Hepatocyte (in vitro differentiated cells): ENCODE data around the gene CBLB.

ENCODE experiments used
- EZH2 ChIP-seq: fragments of 200-600 bp; sonication (generic); IDR thresholded peaks from 2 replicates; pipeline ENCODE4 v1.6.1; 2016; ENCODE audit warnings: antibody characterized with exemption, mild to moderate bottlenecking, borderline replicate concordance
- EZH2phosphoT487 ChIP-seq: fragments of 200-600 bp; sonication (generic); IDR thresholded peaks from one replicate; pipeline ENCODE4 v1.6.1; 2018; ENCODE audit warnings: antibody characterized with exemption, mild to moderate bottlenecking, low read depth, moderate library complexity; ENCODE audit not compliant: unreplicated experiment, severe bottlenecking
- TF ChIP-seq, protein P1 (sequence below): fragments of 200-600 bp; sonication (generic); IDR thresholded peaks from 2 replicates; pipeline ENCODE4 v1.5.1; 2016; ENCODE audit warnings: antibody characterized with exemption, mild to moderate bottlenecking; ENCODE audit not compliant: poor library complexity

DNA sequence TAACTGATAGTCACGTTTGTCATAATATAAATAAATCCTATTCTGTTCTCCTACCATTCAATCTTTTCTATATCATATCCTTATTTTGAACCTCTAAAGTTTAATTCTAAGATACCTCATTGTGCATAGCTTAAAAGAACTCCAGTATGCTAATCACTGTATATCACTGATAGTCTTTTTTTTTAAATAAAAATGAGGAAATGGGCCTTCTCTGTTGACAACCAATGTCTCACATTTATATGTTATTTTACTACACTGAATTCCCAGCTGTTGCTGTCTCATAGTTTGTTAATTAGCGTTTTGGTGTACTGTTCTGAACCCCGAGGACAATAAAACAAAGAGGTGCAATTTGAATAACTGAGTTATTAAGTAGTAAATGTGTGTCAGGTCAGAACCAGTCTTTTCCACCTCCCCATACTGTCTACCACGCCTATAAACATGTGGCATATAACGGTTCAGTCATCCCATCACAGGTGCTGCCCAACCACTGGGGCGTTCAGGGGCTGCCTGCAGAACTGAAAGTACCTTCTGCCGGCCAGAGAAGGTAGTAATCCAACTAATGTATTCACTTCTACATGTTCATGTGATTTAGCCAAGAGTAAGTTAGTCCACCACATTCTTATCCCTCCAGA lies 14.9 kb downstream of the CBLB start:
- TF ChIP-seq, protein P1, sequence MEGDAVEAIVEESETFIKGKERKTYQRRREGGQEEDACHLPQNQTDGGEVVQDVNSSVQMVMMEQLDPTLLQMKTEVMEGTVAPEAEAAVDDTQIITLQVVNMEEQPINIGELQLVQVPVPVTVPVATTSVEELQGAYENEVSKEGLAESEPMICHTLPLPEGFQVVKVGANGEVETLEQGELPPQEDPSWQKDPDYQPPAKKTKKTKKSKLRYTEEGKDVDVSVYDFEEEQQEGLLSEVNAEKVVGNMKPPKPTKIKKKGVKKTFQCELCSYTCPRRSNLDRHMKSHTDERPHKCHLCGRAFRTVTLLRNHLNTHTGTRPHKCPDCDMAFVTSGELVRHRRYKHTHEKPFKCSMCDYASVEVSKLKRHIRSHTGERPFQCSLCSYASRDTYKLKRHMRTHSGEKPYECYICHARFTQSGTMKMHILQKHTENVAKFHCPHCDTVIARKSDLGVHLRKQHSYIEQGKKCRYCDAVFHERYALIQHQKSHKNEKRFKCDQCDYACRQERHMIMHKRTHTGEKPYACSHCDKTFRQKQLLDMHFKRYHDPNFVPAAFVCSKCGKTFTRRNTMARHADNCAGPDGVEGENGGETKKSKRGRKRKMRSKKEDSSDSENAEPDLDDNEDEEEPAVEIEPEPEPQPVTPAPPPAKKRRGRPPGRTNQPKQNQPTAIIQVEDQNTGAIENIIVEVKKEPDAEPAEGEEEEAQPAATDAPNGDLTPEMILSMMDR, result no peak
- no peak for TF ChIP-seq EZH2
- no peak for TF ChIP-seq EZH2phosphoT487
